Loucy (cell line): Measurements from ENCODE around the gene LYRM2.

ENCODE experiments used
- CTCF ChIP-seq: fragments of 200-600 bp; sonication (generic); conservative IDR thresholded peaks from 2 replicates; pipeline ENCODE4 v1.5.1; 2014; ENCODE audit warnings: mild to moderate bottlenecking, antibody characterized with exemption, low read length
- EZH2phosphoT487 ChIP-seq: fragments of 200-600 bp; IDR thresholded peaks from 2 replicates; pipeline ENCODE4 v1.6.1; 2018; ENCODE audit warnings: antibody characterized with exemption, mild to moderate bottlenecking, moderate library complexity, borderline replicate concordance

GRCh38 chr6:89567630-89568390, 70.7 kb downstream of the LYRM2 start:
- no peak for TF ChIP-seq CTCF
- no peak for TF ChIP-seq EZH2phosphoT487
